HEK293 (cell line): ENCODE measurements around the gene TICRR.

Experiments used
- CTCF ChIA-PET: fragments of 350-600 bp; formaldehyde crosslinking; extraction: SDS; loops from one replicate; lab custom pipeline; 2021; ENCODE audit warnings: antibody characterized with exemption; lab: Yijun Ruan, JAX
- POLR2A ChIA-PET: fragments of 300-600 bp; formaldehyde crosslinking; extraction: SDS; loops from one replicate; lab custom pipeline; 2020; ENCODE audit warnings: antibody characterized with exemption, inconsistent platforms; lab: Yijun Ruan, JAX
- H3K27ac ChIP-seq: fragments of 200-500 bp; sonication (Bioruptor generic); 2 replicates; pipeline ENCODE4 v1.5.1; 2014; ENCODE audit warnings: low read depth, low read length, control low read depth, inconsistent platforms; ENCODE audit errors: extremely low read depth
- H3K36me3 ChIP-seq, 2 experiments: fragments of 200-500 bp in 1 of 2; sonication (Bioruptor generic) in 1 of 2; 1 replicate in 1 of 2; 2 replicates in 1 of 2; pipeline ENCODE4 v1.5.1; 2014 to 2017; ENCODE audit warnings: inconsistent platforms in 2 of 2, low read length in 2 of 2; ENCODE audit not compliant: control insufficient read depth in 2 of 2, insufficient read depth in 1 of 2
- H3K4me1 ChIP-seq: fragments of 200-500 bp; sonication (Bioruptor generic); 2 replicates; pipeline ENCODE4 v1.5.1; 2014; ENCODE audit warnings: mild to moderate bottlenecking, low read length, inconsistent platforms; ENCODE audit not compliant: control insufficient read depth, insufficient read depth
- H3K4me3 ChIP-seq: 2 replicates; pipeline ENCODE4 v1.5.1; 2011; ENCODE audit warnings: low read depth, mild to moderate bottlenecking, control low read depth, low read length, moderate library complexity
- H3K9me3 ChIP-seq: fragments of 200-500 bp; sonication (Bioruptor generic); 2 replicates; pipeline ENCODE4 v1.5.1; 2014; ENCODE audit warnings: low read depth, low read length, inconsistent platforms; ENCODE audit not compliant: control insufficient read depth, insufficient read depth
- ATF2 ChIP-seq: fragments of 450-650 bp; formaldehyde crosslinking; IDR thresholded peaks from 2 replicates; pipeline ENCODE4 v1.5.1; 2016; ENCODE audit warnings: missing biosample characterization, missing genetic modification characterization, low read depth
- GLI4 ChIP-seq: fragments of 450-650 bp; formaldehyde crosslinking; IDR thresholded peaks from 2 replicates; pipeline ENCODE4 v1.5.1; 2016; ENCODE audit warnings: missing biosample characterization, missing genetic modification characterization
- MZF1 ChIP-seq: fragments of 450-650 bp; formaldehyde crosslinking; IDR thresholded peaks from 2 replicates; pipeline ENCODE4 v1.5.1; 2017; ENCODE audit warnings: missing biosample characterization, missing genetic modification characterization, borderline replicate concordance
- TCF7L2 ChIP-seq: IDR thresholded peaks from 2 replicates; pipeline ENCODE4 v1.6.1; 2011; ENCODE audit warnings: low read depth, mild to moderate bottlenecking, inconsistent platforms, low read length, moderate library complexity, borderline replicate concordance
- WT1 ChIP-seq: fragments of 450-650 bp; formaldehyde crosslinking; IDR thresholded peaks from 2 replicates; pipeline ENCODE4 v1.5.1; 2016; ENCODE audit warnings: missing biosample characterization, missing genetic modification characterization
- ZBTB44 ChIP-seq: fragments of 450-650 bp; IDR thresholded peaks from 2 replicates; pipeline ENCODE4 v1.5.1; 2018; ENCODE audit warnings: missing biosample characterization, mild to moderate bottlenecking, missing genetic modification characterization
- ZFP3 ChIP-seq: fragments of 450-650 bp; formaldehyde crosslinking; IDR thresholded peaks from 2 replicates; pipeline ENCODE4 v1.5.1; 2016; ENCODE audit warnings: low read depth, missing biosample characterization, missing genetic modification characterization
- ZIC2 ChIP-seq: fragments of 450-650 bp; formaldehyde crosslinking; IDR thresholded peaks from 2 replicates; pipeline ENCODE4 v1.5.1; 2016; ENCODE audit warnings: missing biosample characterization, missing genetic modification characterization
- ZNF133 ChIP-seq: fragments of 450-650 bp; formaldehyde crosslinking; IDR thresholded peaks from 2 replicates; pipeline ENCODE4 v1.5.1; 2016; ENCODE audit warnings: missing biosample characterization, missing genetic modification characterization
- ZNF23 ChIP-seq: fragments of 450-650 bp; formaldehyde crosslinking; IDR thresholded peaks from 2 replicates; pipeline ENCODE4 v1.5.1; 2016; ENCODE audit warnings: missing biosample characterization, missing genetic modification characterization, borderline replicate concordance
- ZNF239 ChIP-seq: fragments of 450-650 bp; formaldehyde crosslinking; IDR thresholded peaks from 2 replicates; pipeline ENCODE4 v1.5.1; 2016; ENCODE audit warnings: missing biosample characterization, missing genetic modification characterization
- ZNF248 ChIP-seq: fragments of 450-650 bp; formaldehyde crosslinking; IDR thresholded peaks from 2 replicates; pipeline ENCODE4 v1.5.1; 2017; ENCODE audit warnings: missing biosample characterization, missing genetic modification characterization
- ZNF302 ChIP-seq: fragments of 450-650 bp; formaldehyde crosslinking; IDR thresholded peaks from 2 replicates; pipeline ENCODE4 v1.5.1; 2016; ENCODE audit warnings: missing biosample characterization, missing genetic modification characterization, low read depth
- ZNF394 ChIP-seq: fragments of 450-650 bp; formaldehyde crosslinking; IDR thresholded peaks from 2 replicates; pipeline ENCODE4 v1.5.1; 2016; ENCODE audit warnings: missing biosample characterization, missing genetic modification characterization, mild to moderate bottlenecking, moderate library complexity, borderline replicate concordance
- ZNF548 ChIP-seq: fragments of 450-650 bp; formaldehyde crosslinking; IDR thresholded peaks from 2 replicates; pipeline ENCODE4 v1.5.1; 2016; ENCODE audit warnings: missing biosample characterization, missing genetic modification characterization
- ZNF610 ChIP-seq: fragments of 450-650 bp; formaldehyde crosslinking; IDR thresholded peaks from 2 replicates; pipeline ENCODE4 v1.5.1; 2016; ENCODE audit warnings: missing biosample characterization, missing genetic modification characterization, borderline replicate concordance
- ZNF624 ChIP-seq: fragments of 450-650 bp; formaldehyde crosslinking; IDR thresholded peaks from 2 replicates; pipeline ENCODE4 v1.5.1; 2017; ENCODE audit warnings: missing biosample characterization, missing genetic modification characterization
- ZNF658 ChIP-seq: fragments of 450-650 bp; formaldehyde crosslinking; IDR thresholded peaks from 2 replicates; pipeline ENCODE4; 2016; ENCODE audit warnings: missing biosample characterization, missing genetic modification characterization
- ZNF664 ChIP-seq: fragments of 450-650 bp; formaldehyde crosslinking; IDR thresholded peaks from 2 replicates; pipeline ENCODE4 v1.5.1; 2016; ENCODE audit warnings: missing biosample characterization, missing genetic modification characterization
- ZNF792 ChIP-seq: fragments of 450-650 bp; formaldehyde crosslinking; IDR thresholded peaks from 2 replicates; pipeline ENCODE4 v1.5.1; 2016; ENCODE audit warnings: missing biosample characterization, missing genetic modification characterization

Gene TICRR

GRCh38 chr15:89591834-89592233 is 16.6 kb downstream of the TICRR start (continued):
- TF ChIP-seq ZNF302 (no peak), ZNF548 (no peak), ZNF394 (tag by site-specific recombination) (no peak), ZNF23 (tag by site-specific recombination) (no peak), ZNF664 (0 out of 2 replicates have a peak, but pooled peaks have one; percentile 20), ZNF610 (tag by site-specific recombination) (no peak), ZBTB44 (no peak), WT1 (tag by site-specific recombination) (no peak), ZNF792 (tag by site-specific recombination) (no peak), GLI4 (tag by site-specific recombination) (no peak), ZNF624 (tag by site-specific recombination) (no peak), ZIC2 (tag by site-specific recombination) (peak; percentile 80), TCF7L2 (no peak), ZNF658 (tag by site-specific recombination) (no peak)
- TF ChIP-seq, all 188 proteins: peak for 3

GRCh38 chr15:89593018-89593417 is 17.7 kb downstream of the TICRR start:
- H3K4me1 ChIP-seq, result no peaks in the 10 kb centered on the region
- no peak overlapping the region for H3K27ac ChIP-seq
- H3K4me3 ChIP-seq, result no peak overlapping the region
- ChIA-PET CTCF (interaction anchor here (0.6 to 0.7 kb wide), 3 partner anchors 103 to 341 kb away, joined by 3 read pairs; no protein-coding TSS in a partner anchor), POLR2A (interaction anchor here (2.1 kb wide), 1 partner anchor 18 kb away, joined by 11 read pairs; the partner anchor contains the start of gene TICRR)
- H3K36me3 ChIP-seq, result peaks cover 90 to 97% of the 10 kb centered on the region in 2 experiments
- no peaks in the 10 kb centered on the region for H3K9me3 ChIP-seq
- peak; percentile 61; the same call in 1 of the 2 replicates for TF ChIP-seq ZNF248 (tag by site-specific recombination)
- no peak for TF ChIP-seq ATF2
- TF ChIP-seq ZNF133 (tag by site-specific recombination), result no peak

GRCh38 chr15:89599021-89599420 is 23.8 kb downstream of the TICRR start:
- no peak for TF ChIP-seq ZNF239
- TF ChIP-seq MZF1 (tag by site-specific recombination), result no peak
- no peak for TF ChIP-seq ZFP3 (tag by site-specific recombination)
- H3K9me3 ChIP-seq, result no peaks in the 10 kb centered on the region
- POLR2A ChIA-PET, result no interaction called here
- H3K4me3 ChIP-seq, result no peak overlapping the region
- H3K27ac ChIP-seq, result no peak overlapping the region
- H3K36me3 ChIP-seq, result peaks cover 94 to 100% of the 10 kb centered on the region in 2 experiments
- CTCF ChIA-PET, result no interaction called here
- H3K4me1 ChIP-seq, result no peaks in the 10 kb centered on the region
